Hematopoietic multipotent progenitor cell treated with erythropoietin and hydrocortisone succinate and interleukin-3 and kit ligand, for 17 days (in vitro differentiated cells): Measurements from ENCODE around the gene SDK1.

ENCODE experiments used
- DNase-seq: peaks from one replicate; pipeline ENCODE4 v3.0.0-alpha.2; 2015; ENCODE audit warnings: low spot score

SDK1 gene

GRCh38 chr7:3805151-3805550 lies 504.1 kb downstream of the SDK1 start:
- DNase-seq = no peak

- no peak for DNase-seq
These were observed 505.5 kb downstream of the SDK1 start for GRCh38 chr7:3806516-3806915.

DNA sequence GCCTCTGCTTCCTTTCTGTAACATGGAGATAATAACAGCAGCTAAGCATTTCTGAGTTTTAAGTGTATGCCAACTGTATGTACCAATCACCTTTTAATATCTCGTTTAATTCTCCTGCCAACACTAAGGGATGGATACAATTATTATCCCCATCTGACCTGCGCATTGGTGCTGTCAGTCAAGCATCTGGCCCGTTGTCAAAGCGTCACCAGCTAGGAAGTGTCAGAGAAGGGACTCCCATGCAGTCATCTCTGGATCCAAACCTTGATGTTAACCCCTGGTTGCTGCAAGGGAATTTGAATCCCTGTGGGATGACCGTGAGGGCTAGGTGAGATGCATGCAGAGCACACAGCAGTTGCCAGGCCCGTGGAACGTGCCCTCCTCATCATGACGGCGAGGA lies 506.8 kb downstream of the SDK1 start:
- DNase-seq = no peak

- DNase-seq = no peak
These were observed 520.4 kb downstream of the SDK1 start for GRCh38 chr7:3821488-3821887.

GRCh38 chr7:3825491-3825890 lies 524.4 kb downstream of the SDK1 start:
- no peak for DNase-seq

GRCh38 chr7:3832199-3832598 lies 531.1 kb downstream of the SDK1 start:
- no peak for DNase-seq

GRCh38 chr7:3835109-3835508 lies 534.1 kb downstream of the SDK1 start:
- no peak for DNase-seq

GRCh38 chr7:3836855-3837254 lies 535.8 kb downstream of the SDK1 start:
- DNase-seq = no peak

GRCh38 chr7:3844540-3845151 lies 543.6 kb downstream of the SDK1 start:
- DNase-seq = no peak

DNA sequence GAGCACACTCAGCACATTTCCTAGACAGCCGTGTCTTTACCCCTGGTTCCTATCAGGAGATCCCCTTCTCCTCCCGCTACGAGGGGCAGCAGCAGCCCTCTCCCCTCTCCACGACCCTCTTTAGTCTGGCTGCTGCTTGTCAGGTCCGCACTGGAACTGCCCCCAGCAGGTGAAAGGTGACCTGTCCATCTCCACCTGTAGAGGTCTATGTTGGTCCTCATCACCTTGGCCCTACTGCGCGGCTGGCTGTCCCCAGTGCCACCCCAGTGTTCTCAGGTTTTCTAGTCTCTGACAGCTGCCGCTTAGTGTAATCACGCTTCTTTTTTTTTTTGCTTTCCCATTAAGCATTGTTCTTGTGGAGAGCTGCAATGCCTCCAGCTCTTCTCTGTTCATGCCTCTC lies 545.7 kb downstream of the SDK1 start:
- no peak for DNase-seq

DNA sequence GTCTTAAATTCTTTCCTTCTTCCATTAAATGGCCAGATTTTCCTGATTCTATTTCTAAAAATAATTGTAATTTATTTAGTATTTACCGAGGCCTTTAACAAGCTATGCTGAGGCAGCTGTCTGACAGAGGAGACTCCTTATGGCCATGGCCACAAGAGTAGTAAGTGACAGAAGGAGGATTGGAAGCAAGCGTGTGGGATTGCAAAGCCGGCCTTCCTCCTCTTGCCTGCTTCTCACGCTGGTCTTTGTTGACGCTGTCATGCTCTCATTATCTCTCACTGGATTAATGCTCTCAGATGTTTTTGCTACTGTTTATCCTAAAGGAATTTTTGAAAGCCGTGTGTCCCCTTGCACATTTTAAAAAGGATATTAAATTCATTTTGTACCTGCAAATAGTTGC lies 546.3 kb downstream of the SDK1 start:
- DNase-seq = no peak

GRCh38 chr7:3859431-3859830 lies 558.4 kb downstream of the SDK1 start:
- no peak for DNase-seq

GRCh38 chr7:3860932-3861331 lies 559.9 kb downstream of the SDK1 start:
- no peak for DNase-seq

DNA sequence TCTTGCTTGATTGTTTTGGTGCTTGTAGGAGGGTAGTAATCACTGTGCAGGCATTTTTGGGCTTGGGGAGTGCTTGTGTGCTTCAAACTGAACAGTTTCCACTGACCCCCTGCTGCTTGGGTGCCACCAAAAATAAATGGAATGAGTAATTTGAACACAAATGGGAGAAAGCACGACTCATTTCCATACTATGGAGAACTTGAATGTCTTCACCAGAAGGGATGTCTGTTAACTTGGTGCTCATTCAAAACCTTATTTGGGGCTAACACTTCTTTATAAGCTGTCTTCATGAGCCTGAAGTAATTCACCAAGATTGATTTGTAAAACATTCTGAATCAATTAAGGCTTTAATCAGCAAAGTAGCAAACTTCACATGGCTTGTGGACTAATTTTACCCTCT lies 560.3 kb downstream of the SDK1 start:
- no peak for DNase-seq

DNA sequence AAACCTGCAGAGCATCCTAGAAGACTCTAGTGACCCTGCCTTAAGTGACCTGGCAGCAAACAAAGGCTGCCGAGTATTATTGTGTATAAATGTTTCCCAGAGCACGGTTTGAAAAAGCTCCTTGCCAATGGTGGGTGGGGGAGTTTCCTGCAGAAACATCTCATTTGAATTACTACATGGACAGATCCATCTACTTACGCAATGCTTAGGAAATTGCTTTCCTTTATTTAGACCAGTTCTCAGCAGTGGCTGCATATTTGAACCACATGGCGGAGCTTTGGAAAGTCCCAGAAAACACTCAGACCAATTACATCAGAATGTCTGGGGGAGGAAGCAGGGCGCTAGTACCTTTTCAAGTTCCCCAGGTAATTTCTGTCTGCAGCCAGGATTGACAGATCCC lies 560.9 kb downstream of the SDK1 start:
- no peak for DNase-seq

- no peak for DNase-seq
These were observed 561.7 kb downstream of the SDK1 start for GRCh38 chr7:3862774-3863173.

GRCh38 chr7:3866277-3866676 lies 565.2 kb downstream of the SDK1 start:
- no peak for DNase-seq

DNA sequence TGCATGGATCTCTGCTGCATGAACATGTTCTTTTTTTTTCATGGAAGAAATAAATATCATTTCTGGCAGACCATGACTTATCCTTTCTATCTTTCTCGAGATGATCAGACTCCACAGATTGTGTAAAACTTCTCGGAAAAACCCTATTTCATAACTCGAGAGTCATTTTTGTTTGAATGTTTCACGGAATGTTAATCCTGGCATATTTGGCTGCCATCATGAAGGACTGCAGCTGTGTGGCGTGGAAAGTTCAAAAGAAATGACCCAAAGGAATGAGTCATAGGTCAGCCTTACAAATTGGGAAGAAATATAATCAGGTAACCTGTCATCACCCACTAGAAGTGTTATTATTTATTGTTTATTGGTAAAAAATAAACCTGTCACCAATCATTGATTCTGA lies 566.8 kb downstream of the SDK1 start:
- no peak for DNase-seq

DNA sequence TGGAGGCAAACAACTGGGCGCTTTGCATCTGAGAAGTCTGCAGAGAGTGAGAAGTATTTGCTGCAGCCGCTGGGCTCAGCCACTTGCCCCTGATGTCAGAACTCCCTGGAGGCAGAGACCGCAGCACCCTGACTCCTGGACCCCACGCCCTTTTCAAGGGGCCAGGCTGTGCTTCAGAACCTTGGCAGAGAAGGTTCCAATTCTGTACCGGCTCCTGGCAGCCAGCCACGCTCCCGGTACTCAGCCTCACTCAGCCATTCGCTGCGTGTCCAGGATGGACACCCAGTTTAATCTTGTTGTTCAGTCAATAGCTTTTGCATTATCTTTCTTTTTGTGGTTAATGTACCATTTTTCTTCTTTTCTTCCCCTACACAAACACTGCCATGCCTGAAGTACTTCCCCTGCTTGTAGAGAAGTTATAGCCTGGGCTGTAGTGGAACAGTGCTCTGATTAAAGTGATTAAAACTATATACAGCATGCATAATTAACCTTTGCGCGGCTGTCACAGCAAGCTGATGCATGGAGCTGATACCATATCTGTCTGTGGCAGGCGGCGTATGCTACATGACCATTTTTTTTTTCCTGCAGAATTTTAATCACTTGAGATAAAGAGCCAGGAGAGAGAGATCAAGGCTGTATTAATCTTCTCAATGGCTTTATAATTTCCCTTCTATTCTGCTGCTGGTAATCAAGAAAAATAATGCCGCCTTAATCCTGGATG lies 578.5 kb downstream of the SDK1 start:
- DNase-seq = no peak

- DNase-seq = no peak
These were observed 579.4 kb downstream of the SDK1 start for GRCh38 chr7:3880228-3880987.

DNA sequence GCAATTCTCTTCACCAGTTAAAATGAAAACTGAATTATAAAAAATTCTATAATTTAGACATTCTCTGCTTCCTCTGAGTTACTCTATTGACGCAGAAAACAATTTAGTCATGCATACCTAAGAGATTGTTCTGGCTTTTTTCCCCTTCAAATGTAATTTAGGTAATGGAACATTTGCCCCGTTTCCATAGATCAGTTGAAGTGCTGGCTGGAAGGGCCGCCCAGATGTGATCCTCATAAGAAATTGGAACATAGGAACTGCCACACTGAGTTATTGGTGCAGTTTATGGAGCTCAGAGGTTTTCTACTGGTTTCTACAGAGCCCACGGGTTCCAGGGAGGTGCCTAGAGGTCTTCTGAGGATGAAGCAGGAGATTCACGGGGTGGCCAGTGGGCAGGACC lies 581.7 kb downstream of the SDK1 start:
- no peak for DNase-seq

GRCh38 chr7:3884543-3884942 lies 583.5 kb downstream of the SDK1 start:
- no peak for DNase-seq

GRCh38 chr7:3887096-3887690 lies 586.1 kb downstream of the SDK1 start:
- no peak for DNase-seq
